ENCODE results near the gene DOP1A. TPM values are rescaled to one million over a fixed set of nuclear protein-coding genes. Genes with fewer than 3 reads are reported as not detected.

Gene DOP1A
- total RNA-seq, 1 experiment from 2014 or later: 50.2 TPM

GRCh38 chr6:83198486-83199172 lies 131.2 kb downstream of the DOP1A start:
- DNase-seq: no peak
- H3K36me3 ChIP-seq (ENCODE audit: insufficient read depth, low read length): no peaks in the 10 kb centered on the region; the same call in 1 of the 2 replicates
- H3K9ac ChIP-seq (ENCODE audit: low read length): no peak overlapping the region
- H3K9me2 ChIP-seq (replicated peaks; ENCODE audit: insufficient read depth, low read length): no peaks in the 10 kb centered on the region
- H4K20me1 ChIP-seq (ENCODE audit: insufficient read depth, low read depth, low read length): no peaks in the 10 kb centered on the region
- H3K4me1 ChIP-seq (ENCODE audit: low read length): peaks cover 8% of the 10 kb centered on the region
- H3K79me2 ChIP-seq (ENCODE audit: low read length): no peaks in the 10 kb centered on the region
- H2AFZ ChIP-seq (ENCODE audit: low read length): no peak overlapping the region
- no peak overlapping the region for H3K4me2 ChIP-seq (ENCODE audit: low read depth, low read length, poor library complexity, severe bottlenecking)
- no peaks in the 10 kb centered on the region for H3K9me3 ChIP-seq (ENCODE audit: low read length)
- H3K4me3 ChIP-seq (ENCODE audit: low read length): no peak overlapping the region
- H3K27ac ChIP-seq (ENCODE audit: low read length): no peak overlapping the region
- H3K27me3 ChIP-seq (ENCODE audit: low read length): no peaks in the 10 kb centered on the region

- Histone ChIP-seq H3K4me3 (ENCODE audit: low read length) (no peak overlapping the region), H3K36me3 (ENCODE audit: insufficient read depth, low read length) (no peaks in the 10 kb centered on the region; the same call in 1 of the 2 replicates), H2AFZ (ENCODE audit: low read length) (no peak overlapping the region), H3K27me3 (ENCODE audit: low read length) (no peaks in the 10 kb centered on the region), H3K9me3 (ENCODE audit: low read length) (no peaks in the 10 kb centered on the region), H4K20me1 (ENCODE audit: insufficient read depth, low read depth, low read length) (no peaks in the 10 kb centered on the region), H3K4me2 (ENCODE audit: low read depth, low read length, poor library complexity, severe bottlenecking) (no peak overlapping the region), H3K27ac (ENCODE audit: low read length) (no peak overlapping the region), H3K4me1 (ENCODE audit: low read length) (peaks cover under 1% of the 10 kb centered on the region), H3K9me2 (replicated peaks; ENCODE audit: insufficient read depth, low read length) (no peaks in the 10 kb centered on the region), H3K79me2 (ENCODE audit: low read length) (no peaks in the 10 kb centered on the region), H3K9ac (ENCODE audit: low read length) (no peak overlapping the region)
- no peak for DNase-seq
Observed at GRCh38 chr6:83199173-83199862, 131.8 kb downstream of the DOP1A start.

GRCh38 chr6:83199863-83200225 lies 132.4 kb downstream of the DOP1A start:
- no peak overlapping the region for H3K4me3 ChIP-seq (ENCODE audit: low read length)
- H4K20me1 ChIP-seq (ENCODE audit: insufficient read depth, low read depth, low read length): no peaks in the 10 kb centered on the region
- no peaks in the 10 kb centered on the region for H3K79me2 ChIP-seq (ENCODE audit: low read length)
- no peaks in the 10 kb centered on the region for H3K9me3 ChIP-seq (ENCODE audit: low read length)
- H3K27me3 ChIP-seq (ENCODE audit: low read length): no peaks in the 10 kb centered on the region
- H3K4me1 ChIP-seq (ENCODE audit: low read length): no peaks in the 10 kb centered on the region
- no peaks in the 10 kb centered on the region; the same call in 1 of the 2 replicates for H3K36me3 ChIP-seq (ENCODE audit: insufficient read depth, low read length)
- H2AFZ ChIP-seq (ENCODE audit: low read length): no peak overlapping the region
- H3K4me2 ChIP-seq (ENCODE audit: low read depth, low read length, poor library complexity, severe bottlenecking): no peak overlapping the region
- DNase-seq: no peak
- no peaks in the 10 kb centered on the region for H3K9me2 ChIP-seq (replicated peaks; ENCODE audit: insufficient read depth, low read length)
- H3K9ac ChIP-seq (ENCODE audit: low read length): no peak overlapping the region
- H3K27ac ChIP-seq (ENCODE audit: low read length): no peak overlapping the region

- Histone ChIP-seq H3K4me2 (ENCODE audit: low read depth, low read length, poor library complexity, severe bottlenecking) (no peak overlapping the region), H3K4me3 (ENCODE audit: low read length) (no peak overlapping the region), H2AFZ (ENCODE audit: low read length) (no peak overlapping the region), H3K9me2 (replicated peaks; ENCODE audit: insufficient read depth, low read length) (no peaks in the 10 kb centered on the region), H3K4me1 (ENCODE audit: low read length) (no peaks in the 10 kb centered on the region), H3K79me2 (ENCODE audit: low read length) (no peaks in the 10 kb centered on the region), H4K20me1 (ENCODE audit: insufficient read depth, low read depth, low read length) (no peaks in the 10 kb centered on the region), H3K27ac (ENCODE audit: low read length) (no peak overlapping the region), H3K9ac (ENCODE audit: low read length) (no peak overlapping the region), H3K36me3 (ENCODE audit: insufficient read depth, low read length) (no peaks in the 10 kb centered on the region), H3K9me3 (ENCODE audit: low read length) (no peaks in the 10 kb centered on the region), H3K27me3 (ENCODE audit: low read length) (no peaks in the 10 kb centered on the region)
- no peak for DNase-seq
Observed at GRCh38 chr6:83202031-83202430, 134.6 kb downstream of the DOP1A start.

GRCh38 chr6:83215131-83216047 lies 147.9 kb downstream of the DOP1A start:
- H4K20me1 ChIP-seq (ENCODE audit: insufficient read depth, low read depth, low read length): no peaks in the 10 kb centered on the region
- H2AFZ ChIP-seq (ENCODE audit: low read length): peak overlapping the region; percentile 95
- no peaks in the 10 kb centered on the region for H3K9me2 ChIP-seq (replicated peaks; ENCODE audit: insufficient read depth, low read length)
- H3K79me2 ChIP-seq (ENCODE audit: low read length): no peaks in the 10 kb centered on the region
- H3K9ac ChIP-seq (ENCODE audit: low read length): no peak overlapping the region
- H3K27me3 ChIP-seq (ENCODE audit: low read length): no peaks in the 10 kb centered on the region
- peak; percentile 89 for DNase-seq
- no peaks in the 10 kb centered on the region for H3K9me3 ChIP-seq (ENCODE audit: low read length)
- no peaks in the 10 kb centered on the region for H3K36me3 ChIP-seq (ENCODE audit: insufficient read depth, low read length)
- H3K4me1 ChIP-seq (ENCODE audit: low read length): peaks cover 3% of the 10 kb centered on the region; the same call in 1 of the 2 replicates
- no peak overlapping the region for H3K4me2 ChIP-seq (ENCODE audit: low read depth, low read length, poor library complexity, severe bottlenecking)
- no peak overlapping the region for H3K27ac ChIP-seq (ENCODE audit: low read length)
- H3K4me3 ChIP-seq (ENCODE audit: low read length): no peak overlapping the region

GRCh38 chr6:83216806-83217205 lies 149.3 kb downstream of the DOP1A start:
- H3K9ac ChIP-seq (ENCODE audit: low read length): no peak overlapping the region
- H3K36me3 ChIP-seq (ENCODE audit: insufficient read depth, low read length): no peaks in the 10 kb centered on the region
- DNase-seq: no peak
- H3K9me2 ChIP-seq (replicated peaks; ENCODE audit: insufficient read depth, low read length): no peaks in the 10 kb centered on the region
- peaks cover 3% of the 10 kb centered on the region; the same call in 1 of the 2 replicates for H3K4me1 ChIP-seq (ENCODE audit: low read length)
- no peaks in the 10 kb centered on the region for H3K27me3 ChIP-seq (ENCODE audit: low read length)
- no peak overlapping the region for H3K27ac ChIP-seq (ENCODE audit: low read length)
- H3K4me3 ChIP-seq (ENCODE audit: low read length): no peak overlapping the region
- no peaks in the 10 kb centered on the region for H3K9me3 ChIP-seq (ENCODE audit: low read length)
- no peak overlapping the region for H2AFZ ChIP-seq (ENCODE audit: low read length)
- no peaks in the 10 kb centered on the region for H4K20me1 ChIP-seq (ENCODE audit: insufficient read depth, low read depth, low read length)
- H3K79me2 ChIP-seq (ENCODE audit: low read length): no peaks in the 10 kb centered on the region
- H3K4me2 ChIP-seq (ENCODE audit: low read depth, low read length, poor library complexity, severe bottlenecking): no peak overlapping the region
